ENCODE data around the gene LSR. TPM values are rescaled to one million over a fixed set of nuclear protein-coding genes. Genes with fewer than 3 reads are reported as not detected.

The LSR gene
- total RNA-seq, 2 donors from 2014 or later, result 252 TPM

GRCh38 chr19:35265900-35266519, 17.2 kb downstream of the LSR start:
- no peak for DNase-seq
- H3K4me1 ChIP-seq, result peaks cover 5% of the 10 kb centered on the region
- no peak overlapping the region for H3K9ac ChIP-seq (ENCODE audit: low read depth in 2 of 2, low read length in 2 of 2)
- no peaks in the 10 kb centered on the region for H3K27me3 ChIP-seq
- intact Hi-C loops (cut with DNase I), result loop anchor here (10.0 kb wide), 1 partner anchor 121 kb away; the partner anchor contains the start of gene FXYD7
- peaks cover 5% of the 10 kb centered on the region for H3K36me3 ChIP-seq
- H3K9me3 ChIP-seq, result no peaks in the 10 kb centered on the region
- TF ChIP-seq CTCF (IDR thresholded peaks at IDR 0.05), result no peak
- H3K27ac ChIP-seq, result no peak overlapping the region
- H3K4me3 ChIP-seq, result no peak overlapping the region

GRCh38 chr19:35266520-35267352, 17.9 kb downstream of the LSR start:
- DNase-seq, result peak; percentile 36
- intact Hi-C loops (cut with DNase I), result loop anchor here (10.0 kb wide), 1 partner anchor 122 kb away; the partner anchor contains the start of gene FXYD7
- Histone ChIP-seq H3K27ac (peak overlapping the region; percentile 84), H3K4me3 (peak overlapping the region; percentile 54), H3K9ac (ENCODE audit: low read depth in 2 of 2, low read length in 2 of 2) (peak overlapping the region; percentile 76 to 87), H3K4me1 (peaks cover 5% of the 10 kb centered on the region), H3K36me3 (peaks cover 10% of the 10 kb centered on the region), H3K9me3 (no peaks in the 10 kb centered on the region), H3K27me3 (no peaks in the 10 kb centered on the region)
- no peak for TF ChIP-seq CTCF (IDR thresholded peaks at IDR 0.05)

- Histone ChIP-seq H3K36me3 (peaks cover 10% of the 10 kb centered on the region), H3K4me1 (peaks cover 5% of the 10 kb centered on the region), H3K9ac (ENCODE audit: low read depth in 2 of 2, low read length in 2 of 2) (peak overlapping the region; percentile 76 to 87), H3K9me3 (no peaks in the 10 kb centered on the region), H3K27ac (peak overlapping the region; percentile 84), H3K4me3 (peak overlapping the region; percentile 54), H3K27me3 (no peaks in the 10 kb centered on the region)
- intact Hi-C loops (cut with DNase I), result loop anchor here (10.0 kb wide), 1 partner anchor 123 kb away; the partner anchor contains the start of gene FXYD7
- peak; percentile 49 for DNase-seq
- TF ChIP-seq CTCF (IDR thresholded peaks at IDR 0.05), result no peak
Observed at GRCh38 chr19:35267353-35267817, 18.6 kb downstream of the LSR start.

GRCh38 chr19:35267818-35268535, 19.2 kb downstream of the LSR start:
- H3K36me3 ChIP-seq, result peaks cover 10% of the 10 kb centered on the region
- H3K9me3 ChIP-seq, result no peaks in the 10 kb centered on the region
- no peak for TF ChIP-seq CTCF (IDR thresholded peaks at IDR 0.05)
- H3K9ac ChIP-seq (ENCODE audit: low read depth in 2 of 2, low read length in 2 of 2), result peak overlapping the region; percentile 76 to 87
- intact Hi-C loops (cut with DNase I), result loop anchor here (10.0 kb wide), 1 partner anchor 123 kb away; the partner anchor contains the start of gene FXYD7
- peak overlapping the region; percentile 84 for H3K27ac ChIP-seq
- peaks cover 5% of the 10 kb centered on the region for H3K4me1 ChIP-seq
- DNase-seq, result peak; percentile 68
- peak overlapping the region; percentile 54 for H3K4me3 ChIP-seq
- no peaks in the 10 kb centered on the region for H3K27me3 ChIP-seq

Data from colonic mucosa (tissue), 4 donors.